Measurements from ENCODE around the gene MGLL. TPM values are rescaled to one million over a fixed set of nuclear protein-coding genes. Genes with fewer than 3 reads are reported as not detected.

The MGLL gene
- total RNA-seq, 1 donor from 2014 or later = 0.43 TPM

DNA sequence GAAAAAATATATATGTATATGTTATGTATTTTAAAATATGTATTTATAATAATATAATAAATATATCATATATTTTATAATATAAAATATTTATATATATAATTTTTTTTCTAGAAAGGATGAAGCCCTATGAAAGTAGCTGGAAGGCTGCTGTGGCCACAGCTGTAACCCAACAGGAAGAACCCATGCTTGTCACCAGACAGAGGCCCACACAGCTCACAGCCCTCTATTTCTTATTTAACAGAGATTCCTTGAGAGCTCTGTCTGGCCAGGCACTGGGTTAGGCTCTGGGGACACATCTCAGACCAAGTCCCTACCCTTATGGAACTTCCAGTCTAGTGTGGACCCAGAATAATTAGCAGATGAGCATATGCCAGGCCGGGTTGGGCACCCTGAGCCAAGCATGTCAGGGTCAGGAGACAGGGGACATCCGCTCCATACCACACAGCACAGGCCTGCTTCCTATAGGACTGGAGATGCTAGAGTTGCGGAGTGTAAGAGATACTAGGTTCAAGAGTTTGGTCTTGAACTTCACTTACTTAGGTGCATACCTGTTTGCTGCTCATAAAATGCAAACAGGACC is 20.5 kb downstream of the MGLL start:
- no peaks in the 10 kb centered on the region for H3K9me3 Mint-ChIP-seq (ENCODE audit: low read depth)
- no peak overlapping the region for H3K4me3 Mint-ChIP-seq (ENCODE audit: low read depth)
- no peaks in the 10 kb centered on the region for H3K36me3 Mint-ChIP-seq (ENCODE audit: insufficient read depth)
- TF ChIP-seq, protein P1, sequence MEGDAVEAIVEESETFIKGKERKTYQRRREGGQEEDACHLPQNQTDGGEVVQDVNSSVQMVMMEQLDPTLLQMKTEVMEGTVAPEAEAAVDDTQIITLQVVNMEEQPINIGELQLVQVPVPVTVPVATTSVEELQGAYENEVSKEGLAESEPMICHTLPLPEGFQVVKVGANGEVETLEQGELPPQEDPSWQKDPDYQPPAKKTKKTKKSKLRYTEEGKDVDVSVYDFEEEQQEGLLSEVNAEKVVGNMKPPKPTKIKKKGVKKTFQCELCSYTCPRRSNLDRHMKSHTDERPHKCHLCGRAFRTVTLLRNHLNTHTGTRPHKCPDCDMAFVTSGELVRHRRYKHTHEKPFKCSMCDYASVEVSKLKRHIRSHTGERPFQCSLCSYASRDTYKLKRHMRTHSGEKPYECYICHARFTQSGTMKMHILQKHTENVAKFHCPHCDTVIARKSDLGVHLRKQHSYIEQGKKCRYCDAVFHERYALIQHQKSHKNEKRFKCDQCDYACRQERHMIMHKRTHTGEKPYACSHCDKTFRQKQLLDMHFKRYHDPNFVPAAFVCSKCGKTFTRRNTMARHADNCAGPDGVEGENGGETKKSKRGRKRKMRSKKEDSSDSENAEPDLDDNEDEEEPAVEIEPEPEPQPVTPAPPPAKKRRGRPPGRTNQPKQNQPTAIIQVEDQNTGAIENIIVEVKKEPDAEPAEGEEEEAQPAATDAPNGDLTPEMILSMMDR (IDR thresholded peaks at IDR 0.05; ENCODE audit: unreplicated experiment) = no peak
- H3K4me1 Mint-ChIP-seq (ENCODE audit: low read depth) = no peaks in the 10 kb centered on the region
- peaks cover 27% of the 10 kb centered on the region for H3K27me3 Mint-ChIP-seq
- no peak overlapping the region for H3K27ac Mint-ChIP-seq
- DNase-seq (ENCODE audit: low spot score, unreplicated experiment) = no peak

DNA sequence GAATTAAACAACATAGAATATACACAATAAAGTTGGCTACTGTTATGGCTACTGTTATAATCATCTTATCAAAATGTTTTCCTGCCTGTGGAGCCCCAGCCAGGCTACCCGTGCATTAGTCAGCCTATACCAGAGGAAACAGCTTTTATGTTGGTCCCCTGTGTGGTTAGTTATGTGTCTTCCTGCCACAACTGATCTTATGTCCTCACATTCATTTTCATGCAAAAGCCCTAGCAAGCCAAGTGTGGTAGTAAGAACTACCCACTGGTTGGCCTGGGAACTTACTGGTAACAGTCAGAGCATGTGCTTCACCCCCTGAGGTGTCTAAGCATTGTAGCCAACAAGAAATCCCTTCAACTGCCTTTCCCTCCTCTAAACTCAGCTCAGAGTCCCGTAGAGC is 21.8 kb downstream of the MGLL start:
- TF ChIP-seq, protein P1 (IDR thresholded peaks at IDR 0.05; ENCODE audit: unreplicated experiment) = no peak
- no peak overlapping the region for H3K27ac Mint-ChIP-seq
- H3K4me1 Mint-ChIP-seq (ENCODE audit: low read depth) = no peaks in the 10 kb centered on the region
- DNase-seq (ENCODE audit: low spot score, unreplicated experiment) = no peak
- no peaks in the 10 kb centered on the region for H3K9me3 Mint-ChIP-seq (ENCODE audit: low read depth)
- H3K27me3 Mint-ChIP-seq = peaks cover 27% of the 10 kb centered on the region
- peak overlapping the region; percentile 3 for H3K4me3 Mint-ChIP-seq (ENCODE audit: low read depth)
- no peaks in the 10 kb centered on the region for H3K36me3 Mint-ChIP-seq (ENCODE audit: insufficient read depth)

DNA sequence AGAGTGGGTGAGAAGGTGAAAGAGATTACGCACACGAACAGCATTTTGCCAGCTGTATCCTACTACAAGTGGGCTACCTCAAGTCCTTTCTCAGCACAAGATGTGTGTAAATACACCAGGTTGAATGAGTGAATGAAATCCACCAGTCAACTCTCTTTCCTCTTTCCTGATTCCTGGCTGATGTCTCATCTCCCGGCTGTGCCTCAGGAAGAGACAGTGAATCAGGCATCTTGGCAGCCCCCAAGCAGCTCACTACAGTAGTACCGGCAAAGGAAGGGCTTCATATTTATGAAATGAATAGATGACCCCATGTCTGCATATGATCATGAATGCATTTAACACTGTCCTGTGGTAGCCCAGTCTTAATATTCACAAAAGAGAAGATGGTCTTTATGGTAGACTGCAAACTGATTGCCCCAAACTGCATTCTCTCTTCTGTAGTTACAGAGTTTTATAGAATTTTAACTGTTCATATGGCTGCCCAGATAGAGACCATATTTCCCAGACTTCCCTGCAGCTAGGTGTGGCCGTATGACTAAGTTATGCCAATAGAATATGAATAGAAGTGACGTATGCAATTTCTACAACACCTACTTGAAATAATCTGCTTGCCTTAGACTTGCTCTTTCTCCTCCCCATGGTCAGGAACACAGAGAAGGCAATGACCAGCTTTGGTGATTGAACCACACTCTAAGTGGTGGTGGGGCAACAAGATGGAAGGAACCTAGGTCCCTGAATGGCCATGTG is 22.7 kb downstream of the MGLL start:
- TF ChIP-seq, protein P1 (IDR thresholded peaks at IDR 0.05; ENCODE audit: unreplicated experiment) = no peak
- peaks cover 22% of the 10 kb centered on the region for H3K27me3 Mint-ChIP-seq
- H3K9me3 Mint-ChIP-seq (ENCODE audit: low read depth) = no peaks in the 10 kb centered on the region
- no peak for DNase-seq (ENCODE audit: low spot score, unreplicated experiment)
- no peaks in the 10 kb centered on the region for H3K4me1 Mint-ChIP-seq (ENCODE audit: low read depth)
- no peaks in the 10 kb centered on the region for H3K36me3 Mint-ChIP-seq (ENCODE audit: insufficient read depth)
- H3K4me3 Mint-ChIP-seq (ENCODE audit: low read depth) = no peak overlapping the region
- H3K27ac Mint-ChIP-seq = no peak overlapping the region

DNA sequence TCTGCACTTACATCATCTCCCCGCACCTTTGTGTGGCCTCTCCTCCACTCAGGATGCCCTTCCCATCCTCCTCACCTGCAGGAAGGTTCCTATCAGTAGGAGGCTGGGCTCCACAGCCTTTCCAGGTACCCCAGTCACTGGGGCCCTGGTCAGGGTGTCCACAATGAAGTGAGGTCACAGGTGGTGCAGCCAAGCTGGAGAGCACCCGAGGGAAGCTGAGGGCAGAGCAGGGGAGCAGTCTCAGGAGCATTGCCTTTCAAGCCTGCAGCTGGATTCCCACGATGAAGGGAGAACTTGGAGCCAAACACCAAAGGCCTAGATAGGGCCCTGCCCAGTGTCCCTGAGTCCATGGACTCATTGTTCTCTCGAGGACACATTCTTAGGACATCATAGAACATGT is 23.6 kb downstream of the MGLL start:
- H3K36me3 Mint-ChIP-seq (ENCODE audit: insufficient read depth) = no peaks in the 10 kb centered on the region
- no peaks in the 10 kb centered on the region for H3K4me1 Mint-ChIP-seq (ENCODE audit: low read depth)
- no peaks in the 10 kb centered on the region for H3K9me3 Mint-ChIP-seq (ENCODE audit: low read depth)
- H3K27me3 Mint-ChIP-seq = peaks cover 18% of the 10 kb centered on the region
- H3K27ac Mint-ChIP-seq = no peak overlapping the region
- H3K4me3 Mint-ChIP-seq (ENCODE audit: low read depth) = no peak overlapping the region
- TF ChIP-seq, protein P1 (IDR thresholded peaks at IDR 0.05; ENCODE audit: unreplicated experiment) = no peak
- no peak for DNase-seq (ENCODE audit: low spot score, unreplicated experiment)

DNA sequence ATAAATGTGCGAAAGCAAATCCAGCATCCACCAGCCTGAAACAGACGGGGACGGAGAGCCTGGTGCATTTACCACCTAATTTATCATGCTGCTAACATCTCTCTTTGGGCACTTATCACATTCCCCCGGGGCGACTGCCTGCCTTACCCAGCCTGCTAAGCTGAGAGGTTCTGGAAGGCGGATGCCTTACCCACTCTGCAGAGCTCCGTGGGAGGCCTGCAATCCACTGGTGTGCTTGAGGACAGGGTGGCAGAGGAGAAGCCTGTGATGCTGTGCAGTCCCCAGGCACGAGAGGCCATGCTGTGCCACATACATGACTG is 25.5 kb downstream of the MGLL start:
- no peak overlapping the region for H3K4me3 Mint-ChIP-seq (ENCODE audit: low read depth)
- H3K27ac Mint-ChIP-seq = no peak overlapping the region

More for the DNA sequence above, 25.5 kb downstream of the MGLL start:
- peaks cover 18% of the 10 kb centered on the region for H3K27me3 Mint-ChIP-seq
- no peaks in the 10 kb centered on the region for H3K36me3 Mint-ChIP-seq (ENCODE audit: insufficient read depth)
- no peaks in the 10 kb centered on the region for H3K4me1 Mint-ChIP-seq (ENCODE audit: low read depth)
- H3K9me3 Mint-ChIP-seq (ENCODE audit: low read depth) = no peaks in the 10 kb centered on the region
- TF ChIP-seq, protein P1 (IDR thresholded peaks at IDR 0.05; ENCODE audit: unreplicated experiment) = no peak
- DNase-seq (ENCODE audit: low spot score, unreplicated experiment) = no peak
